Panc1 (cell line): ENCODE measurements around the gene WDR93. TPM values are rescaled to one million over a fixed set of nuclear protein-coding genes. Genes with fewer than 3 reads are reported as not detected.

Source experiments
- ATAC-seq: fragments of 200-7000 bp; cut with Tn5 transposase; 2 replicates; pipeline ENCODE4 v1.9.1; 2020; ENCODE audit warnings: mild to moderate bottlenecking, moderate library complexity
- BruUV-seq: library from RNA; stranded (reverse); fragments of 400-500 nt; replicated peaks from 2 replicates; lab custom pipeline; 2021; lab: Mats Ljungman, UMichigan
- CTCF ChIA-PET: fragments of 300-600 bp; sonication (Branson Sonifier 250); formaldehyde crosslinking; loops from one replicate; lab custom pipeline; 2022; ENCODE audit warnings: antibody characterized with exemption; lab: Charles Lee
- POLR2A ChIA-PET: fragments of 300-600 bp; sonication (Branson Sonifier 250); formaldehyde crosslinking; loops from one replicate; lab custom pipeline; 2022; ENCODE audit warnings: antibody characterized with exemption; lab: Charles Lee
- DNase-seq: peaks from one replicate; pipeline ENCODE4 v3.0.0-alpha.2; 2010; ENCODE audit warnings: low read depth, low spot score
- H3K27ac ChIP-seq: 2 replicates; pipeline ENCODE4 v1.5.1; 2011; ENCODE audit warnings: mild to moderate bottlenecking, low read length, inconsistent platforms
- H3K27me3 ChIP-seq: fragments of 200-500 bp; sonication (Bioruptor generic); 2 replicates; pipeline ENCODE4 v1.6.0; 2014; ENCODE audit warnings: low read length, inconsistent platforms; ENCODE audit not compliant: control insufficient read depth, insufficient read depth
- H3K36me3 ChIP-seq: fragments of 200-500 bp; sonication (Bioruptor generic); 2 replicates; pipeline ENCODE4 v1.5.1; 2014; ENCODE audit warnings: inconsistent platforms, mild to moderate bottlenecking, low read length, moderate library complexity; ENCODE audit not compliant: control insufficient read depth, insufficient read depth
- H3K4me1 ChIP-seq: 2 replicates; pipeline ENCODE4 v1.5.1; 2011; ENCODE audit warnings: inconsistent platforms, mild to moderate bottlenecking, low read length, moderate library complexity; ENCODE audit not compliant: control insufficient read depth, insufficient read depth
- H3K4me3 ChIP-seq, 2 experiments: 2 replicates each; pipeline ENCODE4 v1.5.1; 2011 to 2012; ENCODE audit warnings: low read depth in 2 of 2, low read length in 2 of 2, mild to moderate bottlenecking in 2 of 2, inconsistent platforms in 1 of 2, moderate library complexity in 1 of 2
- H3K9me3 ChIP-seq: fragments of 200-500 bp; sonication (Bioruptor generic); 2 replicates; pipeline ENCODE4 v1.5.1; 2014; ENCODE audit warnings: low read depth, mild to moderate bottlenecking, inconsistent platforms, low read length, moderate library complexity; ENCODE audit not compliant: control insufficient read depth, insufficient read depth
- CTCF ChIP-seq: fragments of 450-650 bp; IDR thresholded peaks from 2 replicates; pipeline ENCODE4 v1.5.1; 2017; ENCODE audit warnings: mild to moderate bottlenecking
- POLR2AphosphoS5 ChIP-seq: IDR thresholded peaks from 2 replicates; pipeline ENCODE4 v1.6.1; 2012; ENCODE audit warnings: mild to moderate bottlenecking, low read depth, low read length, moderate library complexity
- SIN3A ChIP-seq: IDR thresholded peaks from 2 replicates; pipeline ENCODE4 v1.6.1; 2012; ENCODE audit warnings: low read depth, mild to moderate bottlenecking, low read length, moderate library complexity, borderline replicate concordance; ENCODE audit not compliant: insufficient read depth
- TCF7L2 ChIP-seq: IDR thresholded peaks from 2 replicates; pipeline ENCODE4 v1.6.1; 2011; ENCODE audit warnings: mild to moderate bottlenecking, low read depth, low read length, inconsistent platforms
- in situ Hi-C: cut with HindIII; loops from 2 replicates; pipeline ENCODE4 v1.10.0; 2016; ENCODE audit warnings: low sequenced_read_pairs, low pct_unique_long_range_greater_than_20kb
- intact Hi-C: fragments of 100-400 bp; cut with micrococcal nuclease; formaldehyde crosslinking; loops from one replicate; pipeline ENCODE4 v1.10.0; 2022; ENCODE audit not compliant: unreplicated experiment
- total RNA-seq: library from RNA; stranded (reverse); gene quantifications from one replicate; pipeline ENCODE4 v1.2.1, GENCODE V29; 2021; ENCODE audit not compliant: unreplicated experiment
- TF ChIP-seq, protein P1 (sequence below), 2 experiments: IDR thresholded peaks; 2 replicates each; pipeline ENCODE4 v1.6.1; 2011 to 2012; ENCODE audit warnings: low read depth in 2 of 2, control low read depth in 1 of 2, low read length in 1 of 2, mild to moderate bottlenecking in 1 of 2, moderate library complexity in 1 of 2; ENCODE audit not compliant: insufficient read depth in 1 of 2

The WDR93 gene
- total RNA-seq, 1 experiment from 2014 or later, result 0.18 TPM

GRCh38 chr15:89648106-89649012 lies 42.3 kb upstream of the WDR93 start:
- in situ Hi-C loops, result no loop called here
- no peak for DNase-seq
- intact Hi-C loops, result no loop called here
- H3K36me3 ChIP-seq, result no peaks in the 10 kb centered on the region
- H3K4me3 ChIP-seq, result no peak overlapping the region
- TSS peak; percentile 38 for BruUV-seq
- H3K4me1 ChIP-seq, result no peaks in the 10 kb centered on the region
- ChIA-PET POLR2A (no interaction called here), CTCF (no interaction called here)
- no peak overlapping the region for H3K27ac ChIP-seq
- no peaks in the 10 kb centered on the region for H3K9me3 ChIP-seq
- H3K27me3 ChIP-seq, result no peaks in the 10 kb centered on the region
- no peak for ATAC-seq
- TF ChIP-seq CTCF (no peak), POLR2AphosphoS5 (no peak), TCF7L2 (no peak), SIN3A (no peak)
- TF ChIP-seq, protein P1, sequence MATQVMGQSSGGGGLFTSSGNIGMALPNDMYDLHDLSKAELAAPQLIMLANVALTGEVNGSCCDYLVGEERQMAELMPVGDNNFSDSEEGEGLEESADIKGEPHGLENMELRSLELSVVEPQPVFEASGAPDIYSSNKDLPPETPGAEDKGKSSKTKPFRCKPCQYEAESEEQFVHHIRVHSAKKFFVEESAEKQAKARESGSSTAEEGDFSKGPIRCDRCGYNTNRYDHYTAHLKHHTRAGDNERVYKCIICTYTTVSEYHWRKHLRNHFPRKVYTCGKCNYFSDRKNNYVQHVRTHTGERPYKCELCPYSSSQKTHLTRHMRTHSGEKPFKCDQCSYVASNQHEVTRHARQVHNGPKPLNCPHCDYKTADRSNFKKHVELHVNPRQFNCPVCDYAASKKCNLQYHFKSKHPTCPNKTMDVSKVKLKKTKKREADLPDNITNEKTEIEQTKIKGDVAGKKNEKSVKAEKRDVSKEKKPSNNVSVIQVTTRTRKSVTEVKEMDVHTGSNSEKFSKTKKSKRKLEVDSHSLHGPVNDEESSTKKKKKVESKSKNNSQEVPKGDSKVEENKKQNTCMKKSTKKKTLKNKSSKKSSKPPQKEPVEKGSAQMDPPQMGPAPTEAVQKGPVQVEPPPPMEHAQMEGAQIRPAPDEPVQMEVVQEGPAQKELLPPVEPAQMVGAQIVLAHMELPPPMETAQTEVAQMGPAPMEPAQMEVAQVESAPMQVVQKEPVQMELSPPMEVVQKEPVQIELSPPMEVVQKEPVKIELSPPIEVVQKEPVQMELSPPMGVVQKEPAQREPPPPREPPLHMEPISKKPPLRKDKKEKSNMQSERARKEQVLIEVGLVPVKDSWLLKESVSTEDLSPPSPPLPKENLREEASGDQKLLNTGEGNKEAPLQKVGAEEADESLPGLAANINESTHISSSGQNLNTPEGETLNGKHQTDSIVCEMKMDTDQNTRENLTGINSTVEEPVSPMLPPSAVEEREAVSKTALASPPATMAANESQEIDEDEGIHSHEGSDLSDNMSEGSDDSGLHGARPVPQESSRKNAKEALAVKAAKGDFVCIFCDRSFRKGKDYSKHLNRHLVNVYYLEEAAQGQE (IDR thresholded peaks at IDR 0.05; ENCODE audit: insufficient read depth in 1 of 2, low read depth in 2 of 2, low read length in 1 of 2), result no peak

- no TSS peak for BruUV-seq
- Histone ChIP-seq H3K27me3 (no peaks in the 10 kb centered on the region), H3K4me1 (no peaks in the 10 kb centered on the region), H3K4me3 (no peak overlapping the region), H3K9me3 (no peaks in the 10 kb centered on the region), H3K36me3 (no peaks in the 10 kb centered on the region), H3K27ac (no peak overlapping the region)
- DNase-seq (no peak), ATAC-seq (no peak)
- in situ Hi-C loops (no loop called here), intact Hi-C loops (no loop called here)
- ChIA-PET POLR2A (no interaction called here), CTCF (no interaction called here)
- TF ChIP-seq POLR2AphosphoS5 (no peak), CTCF (no peak), SIN3A (no peak), TCF7L2 (no peak)
- TF ChIP-seq, protein P1 (IDR thresholded peaks at IDR 0.05; ENCODE audit: insufficient read depth in 1 of 2, low read depth in 2 of 2, low read length in 1 of 2), result no peak
Observed at GRCh38 chr15:89649013-89649625, 41.5 kb upstream of the WDR93 start.
